Astrocyte (in vitro differentiated cells and primary cell): Measurements from ENCODE around the gene PPM1K.

Experiments
- CTCF ChIP-seq: IDR thresholded peaks from 2 replicates; pipeline ENCODE4 v1.5.1; 2011; ENCODE audit warnings: low read depth, mild to moderate bottlenecking, inconsistent platforms, low read length, moderate library complexity; ENCODE audit not compliant: insufficient read depth
- EZH2 ChIP-seq: IDR thresholded peaks from 2 replicates; pipeline ENCODE4 v1.6.1; 2012; ENCODE audit warnings: mild to moderate bottlenecking, low read length, inconsistent platforms; ENCODE audit not compliant: insufficient read depth

GRCh38 chr4:88264336-88264735, 20.0 kb downstream of the PPM1K start:
- TF ChIP-seq EZH2 (no peak), CTCF (no peak)
